HEK293 (cell line): Measurements from ENCODE around the gene FADS3.
A peak's percentile ranks its signal among the peaks of the same experiment; 100 is the strongest.

ENCODE experiments used
- CTCF ChIA-PET: fragments of 350-600 bp; formaldehyde crosslinking; extraction: SDS; loops from one replicate; lab custom pipeline; 2021; ENCODE audit warnings: antibody characterized with exemption; lab: Yijun Ruan, JAX
- POLR2A ChIA-PET: fragments of 300-600 bp; formaldehyde crosslinking; extraction: SDS; loops from one replicate; lab custom pipeline; 2020; ENCODE audit warnings: antibody characterized with exemption, inconsistent platforms; lab: Yijun Ruan, JAX
- H3K27ac ChIP-seq: fragments of 200-500 bp; sonication (Bioruptor generic); 2 replicates; pipeline ENCODE4 v1.5.1; 2014; ENCODE audit warnings: low read depth, low read length, control low read depth, inconsistent platforms; ENCODE audit errors: extremely low read depth
- H3K36me3 ChIP-seq, 2 experiments: fragments of 200-500 bp in 1 of 2; sonication (Bioruptor generic) in 1 of 2; 1 replicate in 1 of 2; 2 replicates in 1 of 2; pipeline ENCODE4 v1.5.1; 2014 to 2017; ENCODE audit warnings: inconsistent platforms in 2 of 2, low read length in 2 of 2; ENCODE audit not compliant: control insufficient read depth in 2 of 2, insufficient read depth in 1 of 2
- H3K4me1 ChIP-seq: fragments of 200-500 bp; sonication (Bioruptor generic); 2 replicates; pipeline ENCODE4 v1.5.1; 2014; ENCODE audit warnings: mild to moderate bottlenecking, low read length, inconsistent platforms; ENCODE audit not compliant: control insufficient read depth, insufficient read depth
- H3K4me3 ChIP-seq: 2 replicates; pipeline ENCODE4 v1.5.1; 2011; ENCODE audit warnings: low read depth, mild to moderate bottlenecking, control low read depth, low read length, moderate library complexity
- H3K9me3 ChIP-seq: fragments of 200-500 bp; sonication (Bioruptor generic); 2 replicates; pipeline ENCODE4 v1.5.1; 2014; ENCODE audit warnings: low read depth, low read length, inconsistent platforms; ENCODE audit not compliant: control insufficient read depth, insufficient read depth
- SP7 ChIP-seq: fragments of 450-650 bp; formaldehyde crosslinking; IDR thresholded peaks from 2 replicates; pipeline ENCODE4 v1.5.1; 2016; ENCODE audit warnings: missing biosample characterization, missing genetic modification characterization
- TRIM28 ChIP-seq: IDR thresholded peaks from 2 replicates; pipeline ENCODE4 v1.6.1; 2011; ENCODE audit warnings: low read length, control low read depth, borderline replicate concordance
- ZBTB20 ChIP-seq: fragments of 450-650 bp; formaldehyde crosslinking; IDR thresholded peaks from 2 replicates; pipeline ENCODE4 v1.5.1; 2016; ENCODE audit warnings: missing biosample characterization, missing genetic modification characterization
- ZFP41 ChIP-seq: fragments of 450-650 bp; formaldehyde crosslinking; IDR thresholded peaks from 2 replicates; pipeline ENCODE4 v1.5.1; 2016; ENCODE audit warnings: missing biosample characterization, missing genetic modification characterization, borderline replicate concordance
- ZIC2 ChIP-seq: fragments of 450-650 bp; formaldehyde crosslinking; IDR thresholded peaks from 2 replicates; pipeline ENCODE4 v1.5.1; 2016; ENCODE audit warnings: missing biosample characterization, missing genetic modification characterization
- ZNF121 ChIP-seq: fragments of 450-650 bp; formaldehyde crosslinking; IDR thresholded peaks from 2 replicates; pipeline ENCODE4 v1.5.1; 2016; ENCODE audit warnings: missing biosample characterization, missing genetic modification characterization
- ZNF132 ChIP-seq: fragments of 450-650 bp; formaldehyde crosslinking; IDR thresholded peaks from 2 replicates; pipeline ENCODE4 v1.5.1; 2017; ENCODE audit warnings: missing biosample characterization, missing genetic modification characterization, borderline replicate concordance
- ZNF335 ChIP-seq: fragments of 450-650 bp; formaldehyde crosslinking; conservative IDR thresholded peaks from 2 replicates; pipeline ENCODE4 v1.5.1; 2016; ENCODE audit warnings: missing biosample characterization, missing genetic modification characterization
- ZNF544 ChIP-seq: fragments of 450-650 bp; formaldehyde crosslinking; IDR thresholded peaks from 2 replicates; pipeline ENCODE4 v1.5.0; 2017; ENCODE audit warnings: missing biosample characterization, missing genetic modification characterization
- TF ChIP-seq, protein P1 (sequence below): fragments of 450-650 bp; formaldehyde crosslinking; IDR thresholded peaks from 2 replicates; pipeline ENCODE4 v1.5.1; 2016; ENCODE audit warnings: missing biosample characterization, missing genetic modification characterization
- TF ChIP-seq, protein P2 (sequence below): fragments of 450-650 bp; formaldehyde crosslinking; IDR thresholded peaks from 2 replicates; pipeline ENCODE4 v1.5.1; 2016; ENCODE audit warnings: missing biosample characterization, missing genetic modification characterization
- TF ChIP-seq, protein P3 (sequence below): fragments of 450-650 bp; formaldehyde crosslinking; IDR thresholded peaks from 2 replicates; pipeline ENCODE4 v1.5.1; 2016; ENCODE audit warnings: missing biosample characterization, missing genetic modification characterization, borderline replicate concordance
- TF ChIP-seq, protein P4 (sequence below): fragments of 450-650 bp; formaldehyde crosslinking; IDR thresholded peaks from 2 replicates; pipeline ENCODE4 v1.5.1; 2016; ENCODE audit warnings: missing biosample characterization, missing genetic modification characterization
- TF ChIP-seq, protein P5 (sequence below): fragments of 450-650 bp; formaldehyde crosslinking; IDR thresholded peaks from 2 replicates; pipeline ENCODE4 v1.5.1; 2016; ENCODE audit warnings: missing biosample characterization, missing genetic modification characterization

Gene FADS3

DNA sequence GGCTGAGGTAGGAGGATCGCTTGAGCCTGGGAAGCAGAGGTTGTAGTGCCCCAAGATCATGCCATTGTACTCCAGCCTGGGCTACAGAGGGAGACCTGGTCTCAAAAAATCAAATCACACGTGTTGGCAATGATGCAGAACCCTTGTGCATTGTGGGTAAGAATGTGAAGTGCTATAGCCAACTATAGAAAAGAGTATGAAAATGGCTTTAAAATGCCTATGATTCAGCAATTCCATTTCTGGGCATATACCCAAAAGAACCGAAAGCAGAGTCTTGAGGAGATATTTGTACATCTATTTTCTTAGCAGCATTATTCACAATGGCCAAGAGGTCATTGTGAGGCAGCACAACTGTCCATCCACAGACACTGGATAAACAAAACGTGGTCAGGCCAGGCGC, 2.6 kb upstream of the FADS3 start (continued):
- no peak for TF ChIP-seq ZNF544
- no peak for TF ChIP-seq TRIM28
- no peak for TF ChIP-seq SP7 (tag by site-specific recombination)
- no peak for TF ChIP-seq ZNF132 (tag by site-specific recombination)
- TF ChIP-seq, all 188 proteins: peak for 0

DNA sequence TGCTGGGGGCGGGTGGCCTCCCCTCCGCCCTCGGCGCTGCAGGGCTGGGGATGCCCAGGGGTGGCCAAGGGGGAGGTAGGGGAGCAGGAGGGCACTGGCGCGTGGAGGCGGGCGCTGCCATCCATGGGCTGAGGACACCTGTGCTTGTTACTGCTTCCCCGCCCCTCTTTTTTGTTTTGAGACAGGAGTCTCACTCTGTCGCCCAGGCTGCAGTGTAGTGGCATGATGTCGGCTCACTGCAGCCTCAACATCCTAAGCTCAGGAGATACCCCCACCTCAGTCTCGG, 683 bp upstream of the FADS3 start:
- no peaks in the 10 kb centered on the region for H3K9me3 ChIP-seq
- H3K4me1 ChIP-seq: peaks cover 3% of the 10 kb centered on the region
- H3K27ac ChIP-seq: no peak overlapping the region
- TF ChIP-seq, protein P1, sequence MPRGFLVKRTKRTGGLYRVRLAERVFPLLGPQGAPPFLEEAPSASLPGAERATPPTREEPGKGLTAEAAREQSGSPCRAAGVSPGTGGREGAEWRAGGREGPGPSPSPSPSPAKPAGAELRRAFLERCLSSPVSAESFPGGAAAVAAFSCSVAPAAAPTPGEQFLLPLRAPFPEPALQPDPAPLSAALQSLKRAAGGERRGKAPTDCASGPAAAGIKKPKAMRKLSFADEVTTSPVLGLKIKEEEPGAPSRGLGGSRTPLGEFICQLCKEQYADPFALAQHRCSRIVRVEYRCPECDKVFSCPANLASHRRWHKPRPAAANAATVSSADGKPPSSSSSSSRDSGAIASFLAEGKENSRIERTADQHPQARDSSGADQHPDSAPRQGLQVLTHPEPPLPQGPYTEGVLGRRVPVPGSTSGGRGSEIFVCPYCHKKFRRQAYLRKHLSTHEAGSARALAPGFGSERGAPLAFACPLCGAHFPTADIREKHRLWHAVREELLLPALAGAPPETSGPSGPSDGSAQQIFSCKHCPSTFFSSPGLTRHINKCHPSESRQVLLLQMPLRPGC: no peak
- TF ChIP-seq, protein P2, sequence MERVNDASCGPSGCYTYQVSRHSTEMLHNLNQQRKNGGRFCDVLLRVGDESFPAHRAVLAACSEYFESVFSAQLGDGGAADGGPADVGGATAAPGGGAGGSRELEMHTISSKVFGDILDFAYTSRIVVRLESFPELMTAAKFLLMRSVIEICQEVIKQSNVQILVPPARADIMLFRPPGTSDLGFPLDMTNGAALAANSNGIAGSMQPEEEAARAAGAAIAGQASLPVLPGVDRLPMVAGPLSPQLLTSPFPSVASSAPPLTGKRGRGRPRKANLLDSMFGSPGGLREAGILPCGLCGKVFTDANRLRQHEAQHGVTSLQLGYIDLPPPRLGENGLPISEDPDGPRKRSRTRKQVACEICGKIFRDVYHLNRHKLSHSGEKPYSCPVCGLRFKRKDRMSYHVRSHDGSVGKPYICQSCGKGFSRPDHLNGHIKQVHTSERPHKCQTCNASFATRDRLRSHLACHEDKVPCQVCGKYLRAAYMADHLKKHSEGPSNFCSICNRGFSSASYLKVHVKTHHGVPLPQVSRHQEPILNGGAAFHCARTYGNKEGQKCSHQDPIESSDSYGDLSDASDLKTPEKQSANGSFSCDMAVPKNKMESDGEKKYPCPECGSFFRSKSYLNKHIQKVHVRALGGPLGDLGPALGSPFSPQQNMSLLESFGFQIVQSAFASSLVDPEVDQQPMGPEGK (tag by site-specific recombination): peak; percentile 13
- TF ChIP-seq ZNF121: peak; percentile 59; the same call in 1 of the 2 replicates
- no peak for TF ChIP-seq SP7 (tag by site-specific recombination)
- TF ChIP-seq, protein P3, sequence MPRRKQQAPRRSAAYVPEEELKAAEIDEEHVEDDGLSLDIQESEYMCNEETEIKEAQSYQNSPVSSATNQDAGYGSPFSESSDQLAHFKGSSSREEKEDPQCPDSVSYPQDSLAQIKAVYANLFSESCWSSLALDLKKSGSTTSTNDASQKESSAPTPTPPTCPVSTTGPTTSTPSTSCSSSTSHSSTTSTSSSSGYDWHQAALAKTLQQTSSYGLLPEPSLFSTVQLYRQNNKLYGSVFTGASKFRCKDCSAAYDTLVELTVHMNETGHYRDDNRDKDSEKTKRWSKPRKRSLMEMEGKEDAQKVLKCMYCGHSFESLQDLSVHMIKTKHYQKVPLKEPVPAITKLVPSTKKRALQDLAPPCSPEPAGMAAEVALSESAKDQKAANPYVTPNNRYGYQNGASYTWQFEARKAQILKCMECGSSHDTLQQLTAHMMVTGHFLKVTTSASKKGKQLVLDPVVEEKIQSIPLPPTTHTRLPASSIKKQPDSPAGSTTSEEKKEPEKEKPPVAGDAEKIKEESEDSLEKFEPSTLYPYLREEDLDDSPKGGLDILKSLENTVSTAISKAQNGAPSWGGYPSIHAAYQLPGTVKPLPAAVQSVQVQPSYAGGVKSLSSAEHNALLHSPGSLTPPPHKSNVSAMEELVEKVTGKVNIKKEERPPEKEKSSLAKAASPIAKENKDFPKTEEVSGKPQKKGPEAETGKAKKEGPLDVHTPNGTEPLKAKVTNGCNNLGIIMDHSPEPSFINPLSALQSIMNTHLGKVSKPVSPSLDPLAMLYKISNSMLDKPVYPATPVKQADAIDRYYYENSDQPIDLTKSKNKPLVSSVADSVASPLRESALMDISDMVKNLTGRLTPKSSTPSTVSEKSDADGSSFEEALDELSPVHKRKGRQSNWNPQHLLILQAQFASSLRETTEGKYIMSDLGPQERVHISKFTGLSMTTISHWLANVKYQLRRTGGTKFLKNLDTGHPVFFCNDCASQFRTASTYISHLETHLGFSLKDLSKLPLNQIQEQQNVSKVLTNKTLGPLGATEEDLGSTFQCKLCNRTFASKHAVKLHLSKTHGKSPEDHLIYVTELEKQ (tag by site-specific recombination): no peak
- peak; percentile 28; the same call in 1 of the 2 replicates for TF ChIP-seq ZNF335 (tag by site-specific recombination)
- TF ChIP-seq, protein P4, sequence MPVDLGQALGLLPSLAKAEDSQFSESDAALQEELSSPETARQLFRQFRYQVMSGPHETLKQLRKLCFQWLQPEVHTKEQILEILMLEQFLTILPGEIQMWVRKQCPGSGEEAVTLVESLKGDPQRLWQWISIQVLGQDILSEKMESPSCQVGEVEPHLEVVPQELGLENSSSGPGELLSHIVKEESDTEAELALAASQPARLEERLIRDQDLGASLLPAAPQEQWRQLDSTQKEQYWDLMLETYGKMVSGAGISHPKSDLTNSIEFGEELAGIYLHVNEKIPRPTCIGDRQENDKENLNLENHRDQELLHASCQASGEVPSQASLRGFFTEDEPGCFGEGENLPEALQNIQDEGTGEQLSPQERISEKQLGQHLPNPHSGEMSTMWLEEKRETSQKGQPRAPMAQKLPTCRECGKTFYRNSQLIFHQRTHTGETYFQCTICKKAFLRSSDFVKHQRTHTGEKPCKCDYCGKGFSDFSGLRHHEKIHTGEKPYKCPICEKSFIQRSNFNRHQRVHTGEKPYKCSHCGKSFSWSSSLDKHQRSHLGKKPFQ (tag by site-specific recombination): no peak
- TF ChIP-seq, protein P5, sequence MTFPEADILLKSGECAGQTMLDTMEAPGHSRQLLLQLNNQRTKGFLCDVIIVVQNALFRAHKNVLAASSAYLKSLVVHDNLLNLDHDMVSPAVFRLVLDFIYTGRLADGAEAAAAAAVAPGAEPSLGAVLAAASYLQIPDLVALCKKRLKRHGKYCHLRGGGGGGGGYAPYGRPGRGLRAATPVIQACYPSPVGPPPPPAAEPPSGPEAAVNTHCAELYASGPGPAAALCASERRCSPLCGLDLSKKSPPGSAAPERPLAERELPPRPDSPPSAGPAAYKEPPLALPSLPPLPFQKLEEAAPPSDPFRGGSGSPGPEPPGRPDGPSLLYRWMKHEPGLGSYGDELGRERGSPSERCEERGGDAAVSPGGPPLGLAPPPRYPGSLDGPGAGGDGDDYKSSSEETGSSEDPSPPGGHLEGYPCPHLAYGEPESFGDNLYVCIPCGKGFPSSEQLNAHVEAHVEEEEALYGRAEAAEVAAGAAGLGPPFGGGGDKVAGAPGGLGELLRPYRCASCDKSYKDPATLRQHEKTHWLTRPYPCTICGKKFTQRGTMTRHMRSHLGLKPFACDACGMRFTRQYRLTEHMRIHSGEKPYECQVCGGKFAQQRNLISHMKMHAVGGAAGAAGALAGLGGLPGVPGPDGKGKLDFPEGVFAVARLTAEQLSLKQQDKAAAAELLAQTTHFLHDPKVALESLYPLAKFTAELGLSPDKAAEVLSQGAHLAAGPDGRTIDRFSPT (tag by site-specific recombination): peak; percentile 38; the same call in 1 of the 2 replicates
- peak; percentile 8; the same call in 1 of the 2 replicates for TF ChIP-seq ZIC2 (tag by site-specific recombination)
- TF ChIP-seq ZBTB20: 0 out of 2 replicates have a peak, but pooled peaks have one; percentile 15
- TF ChIP-seq ZFP41 (tag by site-specific recombination): no peak
- TF ChIP-seq, all 188 proteins: peak for 6
- Histone ChIP-seq H3K4me3 (peak overlapping the region; percentile 40), H3K36me3 (no peaks in the 10 kb centered on the region)
- ChIA-PET POLR2A (interaction anchor here (0.6 to 1.2 kb wide), 2 partner anchors 12 to 58 kb away, joined by 3 to 7 read pairs; no protein-coding TSS in a partner anchor), CTCF (interaction anchor here (0.5 to 16.2 kb wide), 8 partner anchors 11 to 216 kb away, joined by 3 to 329 read pairs (median 4); partner anchors contain the start of gene BEST1)
